ENCODE data around the gene GTSE1. TPM values are rescaled to one million over a fixed set of nuclear protein-coding genes. Genes with fewer than 3 reads are reported as not detected.
A peak's percentile ranks its signal among the peaks of the same experiment; 100 is the strongest.

GTSE1 gene
- total and polyA plus RNA-seq, 2 of the 13 experiments (the other 11 are each of a cell fraction or from before 2014, with no cell fraction given) = 10.7 to 13.5 TPM

DNA sequence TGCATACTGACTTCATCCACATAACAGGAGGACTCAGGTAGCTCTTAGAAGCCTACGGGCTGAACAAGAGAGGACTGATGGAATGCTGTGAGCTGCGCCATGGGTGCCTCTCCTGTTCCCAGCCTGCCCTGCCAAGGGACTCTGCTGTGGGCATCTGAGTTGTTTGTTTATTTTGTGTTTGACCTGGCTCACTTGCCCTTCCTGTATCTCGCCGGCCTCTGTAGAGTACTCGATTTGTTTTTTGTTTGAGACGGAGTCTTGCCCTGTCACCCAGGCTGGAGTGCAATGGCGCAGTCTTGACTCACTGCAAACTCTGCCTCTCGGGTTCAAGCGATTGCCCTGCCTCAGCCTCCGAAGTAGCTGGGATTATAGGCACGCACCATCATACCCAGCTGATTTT lies 27.1 kb upstream of the GTSE1 start:
- Histone ChIP-seq H2AFZ (ENCODE audit: low read length) (no peak overlapping the region), H3K36me3 (replicated peaks in 1 of 2; ENCODE audit: control insufficient read depth in 1 of 2, insufficient read depth in 2 of 2, low read length in 2 of 2) (peaks cover 15 to 48% of the 10 kb centered on the region in 2 experiments), H3K4me3 (replicated peaks in 1 of 3; ENCODE audit: insufficient read depth in 1 of 3, low read depth in 2 of 3, low read length in 3 of 3) (peak overlapping the region; percentile 79 to 99 (median 99)), H3K4me2 (ENCODE audit: low read depth, low read length) (peak overlapping the region; percentile 96), H3K27ac (ENCODE audit: extremely low read length, insufficient read depth, low read length) (peak overlapping the region; percentile 98), H3K9me3 (ENCODE audit: low read length) (peaks cover 7% of the 10 kb centered on the region), H4K20me1 (ENCODE audit: insufficient read depth, low read length) (peaks cover 26% of the 10 kb centered on the region), H3K79me2 (ENCODE audit: insufficient read depth, low read length) (peaks cover 27% of the 10 kb centered on the region), H3K9ac (ENCODE audit: insufficient read depth, low read depth, low read length) (peak overlapping the region; percentile 99; the same call in 1 of the 2 replicates), H3K27me3 (ENCODE audit: control insufficient read depth in 1 of 2, insufficient read depth in 2 of 2, low read length in 2 of 2) (peaks cover 0 to 3% of the 10 kb centered on the region in 2 experiments; a peak in 1 of 5 replicates), H3K4me1 (ENCODE audit: insufficient read depth, low read length) (peaks cover 34% of the 10 kb centered on the region)
- intact Hi-C loops (cut with micrococcal nuclease; ENCODE audit: unreplicated experiment) (no loop called here), in situ Hi-C loops (cut with HindIII; ENCODE audit: extremely low pct_ligation_motif_present, low pct_unique_long_range_greater_than_20kb) (no loop called here)
- no peak for DNase-seq (ENCODE audit: low spot score)
- CTCF ChIA-PET (ENCODE audit: low intra/inter-chr PET ratio, low total read pairs) = no interaction called here
- peak; percentile 48 for FAIRE-seq
- POLR2A ChIA-PET = interaction anchor here (1.4 to 4.9 kb wide), 8 partner anchors 9 to 234 kb away, joined by 4 to 83 read pairs (median 33); partner anchors contain the start of genes CDPF1 and GTSE1
- no TSS peak for BruUV-seq (replicated peaks)
- ATAC-seq = peak; percentile 17
- 47% methylated on average over 10 of the region's 11 CpGs for whole genome bisulfite sequencing (ENCODE audit: low lambda C conversion rate)
- TF ChIP-seq EZH2 (conservative IDR thresholded peaks at IDR 0.05; ENCODE audit: low read depth, low read length) = no peak
- TF ChIP-seq, protein P1, sequence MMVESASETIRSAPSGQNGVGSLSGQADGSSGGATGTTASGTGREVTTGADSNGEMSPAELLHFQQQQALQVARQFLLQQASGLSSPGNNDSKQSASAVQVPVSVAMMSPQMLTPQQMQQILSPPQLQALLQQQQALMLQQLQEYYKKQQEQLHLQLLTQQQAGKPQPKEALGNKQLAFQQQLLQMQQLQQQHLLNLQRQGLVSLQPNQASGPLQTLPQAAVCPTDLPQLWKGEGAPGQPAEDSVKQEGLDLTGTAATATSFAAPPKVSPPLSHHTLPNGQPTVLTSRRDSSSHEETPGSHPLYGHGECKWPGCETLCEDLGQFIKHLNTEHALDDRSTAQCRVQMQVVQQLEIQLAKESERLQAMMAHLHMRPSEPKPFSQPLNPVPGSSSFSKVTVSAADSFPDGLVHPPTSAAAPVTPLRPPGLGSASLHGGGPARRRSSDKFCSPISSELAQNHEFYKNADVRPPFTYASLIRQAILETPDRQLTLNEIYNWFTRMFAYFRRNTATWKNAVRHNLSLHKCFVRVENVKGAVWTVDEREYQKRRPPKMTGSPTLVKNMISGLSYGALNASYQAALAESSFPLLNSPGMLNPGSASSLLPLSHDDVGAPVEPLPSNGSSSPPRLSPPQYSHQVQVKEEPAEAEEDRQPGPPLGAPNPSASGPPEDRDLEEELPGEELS (CRISPR knock-in tag; IDR thresholded peaks at IDR 0.05) = peak; percentile 18; the same call in 1 of the 2 replicates
- no peak for TF ChIP-seq KLF16 (CRISPR knock-in tag; IDR thresholded peaks at IDR 0.05)
- TF ChIP-seq TCF7L2 (IDR thresholded peaks at IDR 0.05; ENCODE audit: low read depth, low read length) = no peak
- 0 out of 2 replicates have a peak, but pooled peaks have one; percentile 30 for TF ChIP-seq PAX8 (CRISPR knock-in tag; IDR thresholded peaks at IDR 0.05; ENCODE audit: borderline replicate concordance)
- peak; percentile 40; the same call in 1 of the 2 replicates for TF ChIP-seq HDAC1 (CRISPR knock-in tag; IDR thresholded peaks at IDR 0.05)
- TF ChIP-seq, protein P2, sequence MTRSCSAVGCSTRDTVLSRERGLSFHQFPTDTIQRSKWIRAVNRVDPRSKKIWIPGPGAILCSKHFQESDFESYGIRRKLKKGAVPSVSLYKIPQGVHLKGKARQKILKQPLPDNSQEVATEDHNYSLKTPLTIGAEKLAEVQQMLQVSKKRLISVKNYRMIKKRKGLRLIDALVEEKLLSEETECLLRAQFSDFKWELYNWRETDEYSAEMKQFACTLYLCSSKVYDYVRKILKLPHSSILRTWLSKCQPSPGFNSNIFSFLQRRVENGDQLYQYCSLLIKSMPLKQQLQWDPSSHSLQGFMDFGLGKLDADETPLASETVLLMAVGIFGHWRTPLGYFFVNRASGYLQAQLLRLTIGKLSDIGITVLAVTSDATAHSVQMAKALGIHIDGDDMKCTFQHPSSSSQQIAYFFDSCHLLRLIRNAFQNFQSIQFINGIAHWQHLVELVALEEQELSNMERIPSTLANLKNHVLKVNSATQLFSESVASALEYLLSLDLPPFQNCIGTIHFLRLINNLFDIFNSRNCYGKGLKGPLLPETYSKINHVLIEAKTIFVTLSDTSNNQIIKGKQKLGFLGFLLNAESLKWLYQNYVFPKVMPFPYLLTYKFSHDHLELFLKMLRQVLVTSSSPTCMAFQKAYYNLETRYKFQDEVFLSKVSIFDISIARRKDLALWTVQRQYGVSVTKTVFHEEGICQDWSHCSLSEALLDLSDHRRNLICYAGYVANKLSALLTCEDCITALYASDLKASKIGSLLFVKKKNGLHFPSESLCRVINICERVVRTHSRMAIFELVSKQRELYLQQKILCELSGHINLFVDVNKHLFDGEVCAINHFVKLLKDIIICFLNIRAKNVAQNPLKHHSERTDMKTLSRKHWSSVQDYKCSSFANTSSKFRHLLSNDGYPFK (CRISPR knock-in tag; IDR thresholded peaks at IDR 0.05; ENCODE audit: borderline replicate concordance) = peak; percentile 32; the same call in 1 of the 2 replicates
- no peak for TF ChIP-seq STAG1 (CRISPR knock-in tag; IDR thresholded peaks at IDR 0.05)
- TF ChIP-seq, protein P3, sequence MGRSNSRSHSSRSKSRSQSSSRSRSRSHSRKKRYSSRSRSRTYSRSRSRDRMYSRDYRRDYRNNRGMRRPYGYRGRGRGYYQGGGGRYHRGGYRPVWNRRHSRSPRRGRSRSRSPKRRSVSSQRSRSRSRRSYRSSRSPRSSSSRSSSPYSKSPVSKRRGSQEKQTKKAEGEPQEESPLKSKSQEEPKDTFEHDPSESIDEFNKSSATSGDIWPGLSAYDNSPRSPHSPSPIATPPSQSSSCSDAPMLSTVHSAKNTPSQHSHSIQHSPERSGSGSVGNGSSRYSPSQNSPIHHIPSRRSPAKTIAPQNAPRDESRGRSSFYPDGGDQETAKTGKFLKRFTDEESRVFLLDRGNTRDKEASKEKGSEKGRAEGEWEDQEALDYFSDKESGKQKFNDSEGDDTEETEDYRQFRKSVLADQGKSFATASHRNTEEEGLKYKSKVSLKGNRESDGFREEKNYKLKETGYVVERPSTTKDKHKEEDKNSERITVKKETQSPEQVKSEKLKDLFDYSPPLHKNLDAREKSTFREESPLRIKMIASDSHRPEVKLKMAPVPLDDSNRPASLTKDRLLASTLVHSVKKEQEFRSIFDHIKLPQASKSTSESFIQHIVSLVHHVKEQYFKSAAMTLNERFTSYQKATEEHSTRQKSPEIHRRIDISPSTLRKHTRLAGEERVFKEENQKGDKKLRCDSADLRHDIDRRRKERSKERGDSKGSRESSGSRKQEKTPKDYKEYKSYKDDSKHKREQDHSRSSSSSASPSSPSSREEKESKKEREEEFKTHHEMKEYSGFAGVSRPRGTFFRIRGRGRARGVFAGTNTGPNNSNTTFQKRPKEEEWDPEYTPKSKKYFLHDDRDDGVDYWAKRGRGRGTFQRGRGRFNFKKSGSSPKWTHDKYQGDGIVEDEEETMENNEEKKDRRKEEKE (IDR thresholded peaks at IDR 0.05) = no peak
- TF ChIP-seq TBX2 (CRISPR knock-in tag; IDR thresholded peaks at IDR 0.05; ENCODE audit: borderline replicate concordance) = peak; percentile 43; the same call in 1 of the 2 replicates
- no peak for TF ChIP-seq KAT2B (IDR thresholded peaks at IDR 0.05; ENCODE audit: borderline replicate concordance, low read depth, low read length)
- TF ChIP-seq, protein P4, sequence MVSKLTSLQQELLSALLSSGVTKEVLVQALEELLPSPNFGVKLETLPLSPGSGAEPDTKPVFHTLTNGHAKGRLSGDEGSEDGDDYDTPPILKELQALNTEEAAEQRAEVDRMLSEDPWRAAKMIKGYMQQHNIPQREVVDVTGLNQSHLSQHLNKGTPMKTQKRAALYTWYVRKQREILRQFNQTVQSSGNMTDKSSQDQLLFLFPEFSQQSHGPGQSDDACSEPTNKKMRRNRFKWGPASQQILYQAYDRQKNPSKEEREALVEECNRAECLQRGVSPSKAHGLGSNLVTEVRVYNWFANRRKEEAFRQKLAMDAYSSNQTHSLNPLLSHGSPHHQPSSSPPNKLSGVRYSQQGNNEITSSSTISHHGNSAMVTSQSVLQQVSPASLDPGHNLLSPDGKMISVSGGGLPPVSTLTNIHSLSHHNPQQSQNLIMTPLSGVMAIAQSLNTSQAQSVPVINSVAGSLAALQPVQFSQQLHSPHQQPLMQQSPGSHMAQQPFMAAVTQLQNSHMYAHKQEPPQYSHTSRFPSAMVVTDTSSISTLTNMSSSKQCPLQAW (CRISPR knock-in tag; IDR thresholded peaks at IDR 0.05) = peak; percentile 23; the same call in 1 of the 2 replicates
- no peak for TF ChIP-seq NRL (CRISPR knock-in tag; IDR thresholded peaks at IDR 0.05; ENCODE audit: borderline replicate concordance)
- 0 out of 2 replicates have a peak, but pooled peaks have one; percentile 29 for TF ChIP-seq HNRNPL (IDR thresholded peaks at IDR 0.05; ENCODE audit: low read depth, low read length)

Measured in HepG2 (cell line).